Measurements from ENCODE around the gene CLSTN1.

GRCh38 chr1:9746651-9747050, 77.1 kb downstream of the CLSTN1 start:
- no peak for TF ChIP-seq TAF1 (IDR thresholded peaks at IDR 0.05; ENCODE audit: low read depth, low read length)
- no peak for TF ChIP-seq POLR2AphosphoS5 (IDR thresholded peaks at IDR 0.05; ENCODE audit: low read depth, low read length)
- no peak for TF ChIP-seq POLR2A (IDR thresholded peaks at IDR 0.05; ENCODE audit: low read depth, low read length)
- no peak for TF ChIP-seq SPI1 (IDR thresholded peaks at IDR 0.05; ENCODE audit: low read depth, low read length)
- TF ChIP-seq PAX5 (IDR thresholded peaks at IDR 0.05; ENCODE audit: insufficient read depth, low read length, severe bottlenecking) = no peak
